ENCODE results near the gene NHLRC2. TPM values are rescaled to one million over a fixed set of nuclear protein-coding genes. Genes with fewer than 3 reads are reported as not detected.

Gene NHLRC2
- total RNA-seq, 3 donors from 2014 or later: 30.4 to 51.5 (median 31.0) TPM

GRCh38 chr10:113876461-113876860 lies 22.0 kb downstream of the NHLRC2 start:
- Histone ChIP-seq H3K4me1 (ENCODE audit: low read depth) (no peaks in the 10 kb centered on the region), H3K4me3 (no peak overlapping the region), H3K9me3 (peaks cover 8% of the 10 kb centered on the region), H3K36me3 (ENCODE audit: low read depth) (no peaks in the 10 kb centered on the region)
- intact Hi-C loops (cut with DNase I, micrococcal nuclease): no loop called here
- ATAC-seq: no peak
- no peak for DNase-seq
- TF ChIP-seq CTCF (IDR thresholded peaks at IDR 0.05): no peak

GRCh38 chr10:113879691-113880090 lies 25.2 kb downstream of the NHLRC2 start:
- no peak overlapping the region for H3K4me3 ChIP-seq
- no peaks in the 10 kb centered on the region for H3K9me3 ChIP-seq
- DNase-seq: no peak
- H3K4me1 ChIP-seq (ENCODE audit: low read depth): no peaks in the 10 kb centered on the region
- H3K36me3 ChIP-seq (ENCODE audit: low read depth): no peaks in the 10 kb centered on the region
- ATAC-seq: no peak
- no peak for TF ChIP-seq CTCF (IDR thresholded peaks at IDR 0.05)
- intact Hi-C loops (cut with DNase I, micrococcal nuclease): no loop called here

- DNase-seq: no peak
- H3K36me3 ChIP-seq (ENCODE audit: low read depth): no peaks in the 10 kb centered on the region
- no peak for TF ChIP-seq CTCF (IDR thresholded peaks at IDR 0.05)
Measured at GRCh38 chr10:113880236-113880635, 25.8 kb downstream of the NHLRC2 start.

DNA sequence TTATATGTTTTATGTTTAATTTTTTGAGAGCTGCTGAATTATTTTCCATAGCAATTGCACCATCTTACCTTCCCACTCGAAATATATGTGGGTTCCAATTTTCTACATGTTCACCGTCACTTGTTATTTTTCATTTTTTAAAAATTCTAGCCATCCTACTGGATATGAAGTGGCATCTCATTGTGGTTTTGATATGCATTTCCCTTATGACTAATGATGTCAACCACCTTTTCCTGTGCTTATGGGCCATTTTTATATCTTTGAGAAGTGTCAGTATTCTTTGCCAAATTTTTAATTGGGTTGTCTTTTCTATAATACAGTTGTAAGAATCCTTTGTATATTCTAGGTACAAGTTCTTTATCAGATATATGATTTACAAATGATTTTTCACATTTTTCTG lies 27.8 kb downstream of the NHLRC2 start:
- ATAC-seq (no peak), DNase-seq (no peak)
- no peak for TF ChIP-seq CTCF (IDR thresholded peaks at IDR 0.05)
- Histone ChIP-seq H3K4me1 (ENCODE audit: low read depth) (no peaks in the 10 kb centered on the region), H3K4me3 (no peak overlapping the region), H3K9me3 (no peaks in the 10 kb centered on the region), H3K36me3 (ENCODE audit: low read depth) (no peaks in the 10 kb centered on the region)
- intact Hi-C loops (cut with DNase I, micrococcal nuclease): no loop called here

More at GRCh38 chr10:113880236-113880635, 25.8 kb downstream of the NHLRC2 start:
- no peak for ATAC-seq
- H3K9me3 ChIP-seq: no peaks in the 10 kb centered on the region
- intact Hi-C loops (cut with DNase I, micrococcal nuclease): no loop called here
- H3K4me3 ChIP-seq: no peak overlapping the region
- H3K4me1 ChIP-seq (ENCODE audit: low read depth): no peaks in the 10 kb centered on the region

- intact Hi-C loops (cut with DNase I, micrococcal nuclease): no loop called here
- DNase-seq (no peak), ATAC-seq (no peak)
- H3K9me3 ChIP-seq: no peaks in the 10 kb centered on the region
- no peaks in the 10 kb centered on the region for H3K36me3 ChIP-seq (ENCODE audit: low read depth)
- TF ChIP-seq CTCF (IDR thresholded peaks at IDR 0.05): no peak
- no peak overlapping the region for H3K4me3 ChIP-seq
- no peaks in the 10 kb centered on the region for H3K4me1 ChIP-seq (ENCODE audit: low read depth)
Measured at GRCh38 chr10:113889911-113890310, 35.5 kb downstream of the NHLRC2 start.

DNA sequence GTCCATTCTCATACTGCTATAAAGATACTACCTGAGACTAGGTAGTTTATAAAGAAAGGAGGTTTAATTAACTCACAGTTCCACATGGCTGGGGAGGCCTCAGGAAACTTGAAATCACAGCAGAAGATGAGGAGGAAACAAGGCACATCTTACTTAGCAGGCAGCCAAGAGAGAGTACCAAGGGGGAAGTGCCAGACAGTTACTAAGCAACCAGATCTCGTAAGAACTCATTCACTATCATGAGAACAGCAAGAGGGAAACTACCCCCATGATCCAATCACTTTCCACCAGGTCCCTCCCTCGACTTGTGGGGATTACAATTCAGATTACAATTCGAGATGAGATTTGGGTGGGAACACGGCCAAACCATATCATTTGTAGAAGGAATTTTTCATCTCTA lies 36.3 kb downstream of the NHLRC2 start:
- DNase-seq (no peak), ATAC-seq (no peak)
- Histone ChIP-seq H3K36me3 (ENCODE audit: low read depth) (no peaks in the 10 kb centered on the region), H3K4me1 (ENCODE audit: low read depth) (no peaks in the 10 kb centered on the region), H3K4me3 (no peak overlapping the region), H3K9me3 (no peaks in the 10 kb centered on the region)
- intact Hi-C loops (cut with DNase I, micrococcal nuclease): no loop called here
- no peak for TF ChIP-seq CTCF (IDR thresholded peaks at IDR 0.05)

Data from mucosa of descending colon (tissue), 3 donors.